LoVo (cell line): Measurements from ENCODE around the gene SIRPB2.
A peak's percentile ranks its signal among the peaks of the same experiment; 100 is the strongest.

ENCODE experiments used
- DNase-seq: peaks from one replicate; pipeline ENCODE4 v3.0.0-alpha.2; 2016; ENCODE audit warnings: low spot score

SIRPB2 gene

DNA sequence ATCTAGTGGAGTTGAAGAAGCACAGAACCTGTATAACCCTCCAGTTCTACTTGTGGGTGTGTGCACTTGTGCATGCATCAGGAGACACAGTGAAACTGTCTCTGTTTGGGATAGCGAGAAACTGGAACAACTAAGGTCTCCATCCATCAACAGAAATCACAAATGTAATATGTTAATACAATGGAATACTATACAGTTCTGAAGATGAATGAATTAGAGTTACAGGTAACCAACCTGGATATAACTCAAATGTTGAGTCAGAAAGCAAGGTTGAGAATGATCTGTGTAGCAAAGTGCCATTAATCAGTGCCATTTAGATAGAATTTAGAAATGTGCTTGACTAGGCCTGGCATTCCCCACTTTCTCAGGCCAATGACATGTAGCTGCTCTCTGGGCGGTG, 20.0 kb downstream of the SIRPB2 start:
- DNase-seq: no peak

DNA sequence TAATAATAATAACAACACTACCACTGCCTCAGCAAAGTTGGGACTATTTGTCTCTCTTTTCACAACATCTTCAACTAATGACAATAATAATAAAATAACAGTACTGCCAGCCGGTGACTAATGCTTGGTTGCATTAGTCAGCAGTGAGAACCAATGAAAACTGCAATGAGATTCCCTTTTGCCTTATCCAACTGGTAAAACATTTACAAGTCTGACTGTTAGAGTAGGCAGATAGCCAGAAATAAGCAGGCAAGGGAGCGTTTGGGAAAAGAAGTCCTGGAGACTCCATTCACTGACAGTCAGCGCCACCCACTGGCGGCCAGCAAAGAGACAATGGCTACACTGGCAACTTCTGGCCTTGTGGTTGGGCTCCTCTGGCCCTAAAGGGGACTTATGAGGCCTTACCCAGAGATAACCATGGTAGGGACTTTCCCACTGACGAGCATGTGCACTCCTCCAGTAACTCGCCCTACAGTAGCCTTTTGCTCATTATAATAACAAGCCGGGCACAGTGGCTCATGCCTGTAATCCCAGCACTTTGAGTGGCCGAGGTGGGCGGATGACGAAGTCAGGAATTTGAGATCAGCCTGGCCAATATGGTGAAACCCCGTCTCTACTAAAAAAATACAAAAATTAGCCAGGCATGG, 21.2 kb downstream of the SIRPB2 start:
- peak; percentile 93 for DNase-seq

GRCh38 chr20:1469306-1469905, 21.8 kb downstream of the SIRPB2 start:
- DNase-seq: no peak

- DNase-seq: no peak
Observed at GRCh38 chr20:1468117-1468624, 23.0 kb downstream of the SIRPB2 start.

- no peak for DNase-seq
Observed at GRCh38 chr20:1467355-1468116, 23.7 kb downstream of the SIRPB2 start.

- no peak for DNase-seq
Observed at GRCh38 chr20:1467082-1467354, 24.2 kb downstream of the SIRPB2 start.

DNA sequence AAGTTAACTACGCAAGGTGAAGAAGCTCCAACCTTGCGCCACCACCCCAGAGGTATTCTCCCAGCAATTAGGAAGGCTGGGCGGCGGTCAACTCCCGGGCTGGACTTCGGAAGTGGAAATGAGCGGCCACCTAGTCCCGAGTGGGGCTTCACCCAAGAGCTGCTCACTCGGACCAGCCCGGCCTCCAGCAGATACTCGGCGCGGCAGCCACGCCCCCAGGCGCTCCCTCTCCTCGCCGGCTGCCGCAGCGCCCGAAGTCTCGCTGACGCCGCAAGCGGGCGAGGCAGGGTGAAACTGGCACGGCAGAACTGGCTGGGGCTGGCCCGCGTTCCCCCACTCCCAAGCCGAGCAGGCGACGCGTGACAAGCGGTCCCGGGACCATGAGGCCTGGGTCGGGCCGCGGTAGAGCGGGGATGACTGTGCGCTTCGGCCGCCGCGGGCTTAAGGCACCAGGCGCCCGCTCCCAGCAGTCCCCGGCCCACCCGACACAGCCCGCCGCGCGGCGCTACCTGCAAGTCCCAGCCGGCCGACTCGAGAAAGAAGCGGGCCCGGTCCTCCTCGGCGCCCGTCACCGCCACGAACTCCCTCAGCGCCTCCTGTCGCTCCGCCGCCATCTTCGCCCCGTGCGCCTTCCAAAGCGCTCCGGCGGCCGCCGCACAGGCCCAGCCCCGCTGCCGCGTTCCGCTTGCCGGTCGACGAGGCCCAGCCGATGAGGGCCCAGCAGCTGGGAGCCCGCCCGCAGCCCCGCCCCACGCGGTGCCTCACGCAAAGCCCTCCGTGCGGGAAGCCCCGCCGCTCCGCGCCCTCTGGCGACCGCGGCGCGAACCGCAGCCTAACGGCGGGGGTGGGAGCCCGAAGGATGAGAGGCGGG, 24.8 kb downstream of the SIRPB2 start, which contains the start of gene NSFL1C:
Gene NSFL1C, minus strand, starts transcription at position 639 of the 871 bp plus-strand sequence. Its CDS starts 25 bp downstream, at position 614.
- DNase-seq: peak; percentile 89

DNA sequence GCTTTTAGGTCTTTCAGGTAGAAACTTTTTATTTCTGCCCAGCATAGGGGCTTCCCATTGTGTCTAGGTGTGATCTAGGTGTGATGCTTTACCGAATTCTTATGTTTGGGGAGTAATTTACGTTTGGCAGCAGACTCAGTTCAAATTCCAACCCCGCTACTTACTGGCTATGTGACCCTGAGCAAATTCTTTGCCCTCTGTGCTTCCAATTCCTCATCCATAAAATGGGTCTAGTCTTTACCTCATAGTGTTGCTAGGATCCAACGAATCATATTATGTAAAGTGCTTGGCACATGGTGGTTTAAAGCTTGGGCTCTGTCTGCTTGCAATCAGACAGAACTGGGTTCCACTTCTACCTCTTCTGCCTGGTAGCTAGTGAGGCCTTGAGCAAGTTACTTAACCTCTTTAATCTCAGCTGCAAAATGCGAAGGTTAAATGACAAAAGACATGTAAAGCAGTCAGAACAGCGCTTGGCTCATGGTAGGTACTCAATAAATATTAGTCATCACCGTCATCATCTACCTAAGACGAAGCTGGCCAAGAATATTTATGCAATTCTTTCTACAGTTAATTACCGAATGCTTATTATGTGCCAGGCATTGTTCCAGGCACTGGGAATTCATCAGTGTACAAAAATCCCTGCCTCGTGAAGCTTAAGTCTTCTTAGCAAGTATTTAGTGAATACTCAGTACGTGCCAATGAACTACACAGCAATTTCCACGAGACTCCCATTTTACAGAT, 25.6 kb downstream of the SIRPB2 start:
- DNase-seq: no peak

- no peak for DNase-seq
Observed at GRCh38 chr20:1463971-1464570, 27.1 kb downstream of the SIRPB2 start.

DNA sequence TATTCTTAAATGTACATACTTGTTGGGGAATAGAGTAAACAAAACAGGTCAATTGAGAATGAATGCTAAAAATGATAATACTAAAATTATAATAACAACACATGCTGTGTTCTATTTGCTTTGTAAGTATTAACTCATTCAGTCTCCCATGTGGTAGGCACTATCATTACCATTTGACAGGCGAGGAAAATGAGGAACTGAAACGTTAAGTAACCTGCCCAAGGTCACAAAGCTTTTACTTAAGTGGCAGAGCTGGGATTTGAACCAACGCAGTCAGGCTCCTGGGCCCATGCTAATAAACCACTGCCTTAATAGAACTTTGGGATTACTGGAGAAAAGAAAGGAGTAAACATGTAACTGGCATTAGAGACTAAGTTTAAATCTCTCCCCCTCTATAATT, 28.4 kb downstream of the SIRPB2 start:
- no peak for DNase-seq

GRCh38 chr20:1462001-1462400, 29.2 kb downstream of the SIRPB2 start:
- no peak for DNase-seq

DNA sequence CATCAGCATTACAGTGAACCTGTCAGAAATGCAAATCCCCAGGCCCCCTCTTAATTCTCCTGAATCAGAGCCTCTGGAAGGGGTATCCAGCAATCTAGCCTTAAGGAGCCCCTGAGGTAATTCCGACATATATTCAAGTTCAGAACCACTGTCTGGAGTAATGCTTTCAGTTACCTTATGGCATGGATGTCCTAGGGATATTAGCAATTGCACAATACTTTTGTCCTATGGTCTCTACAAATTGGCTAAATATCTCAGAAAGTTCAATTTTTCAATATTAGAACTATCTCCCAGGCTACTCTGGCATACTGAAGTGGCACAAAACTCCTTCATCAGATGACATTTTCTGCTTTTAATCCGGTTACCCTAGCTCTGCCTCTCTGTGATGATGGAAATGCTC, 30.9 kb downstream of the SIRPB2 start:
- DNase-seq: no peak

GRCh38 chr20:1457992-1458391, 33.2 kb downstream of the SIRPB2 start:
- no peak for DNase-seq

DNA sequence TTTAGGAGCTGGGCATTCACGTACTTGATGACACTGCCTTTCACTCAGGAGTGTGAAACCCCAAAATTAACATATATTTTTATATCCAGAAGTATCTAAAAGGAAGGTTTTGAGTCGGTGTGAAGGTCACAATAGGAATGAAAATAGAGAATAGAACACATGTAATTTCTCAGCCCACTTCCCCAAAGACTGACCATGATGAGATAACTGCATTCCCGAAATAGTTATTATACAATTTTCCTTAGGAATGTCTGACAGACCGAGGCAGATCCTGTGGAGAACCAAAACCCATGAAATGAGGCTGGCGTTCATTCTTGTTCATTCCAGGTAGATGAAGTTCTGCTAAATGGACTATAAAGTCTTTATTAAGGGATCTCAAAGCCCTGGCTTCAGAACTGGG, 34.9 kb downstream of the SIRPB2 start:
- no peak for DNase-seq

DNA sequence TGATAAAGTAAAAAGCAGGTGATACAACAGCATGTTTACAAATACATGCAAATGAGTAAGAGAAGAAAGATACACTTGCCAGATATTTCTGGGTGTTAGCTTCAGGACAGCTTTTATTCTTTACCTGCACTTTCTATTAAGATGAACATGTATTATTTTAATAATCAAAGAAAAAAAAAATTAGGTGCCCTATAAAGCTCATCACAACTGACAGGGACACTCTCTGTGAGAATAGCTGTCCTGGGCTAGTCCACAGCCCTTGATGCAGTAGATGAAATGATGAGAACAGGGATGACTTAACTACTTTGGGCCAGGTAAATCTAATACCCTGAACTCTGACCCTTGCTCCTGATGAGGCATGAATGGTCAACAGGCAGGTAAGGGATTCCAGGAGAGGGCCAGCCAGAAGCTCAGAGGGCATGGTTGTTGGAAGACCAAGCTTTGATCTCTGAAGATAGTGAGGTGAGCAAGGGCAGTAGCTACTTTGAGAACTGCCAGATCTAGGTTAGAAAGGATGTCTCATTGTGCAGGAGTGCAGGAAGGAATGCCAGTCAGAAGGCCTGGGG, 40.2 kb downstream of the SIRPB2 start:
- DNase-seq: no peak

DNA sequence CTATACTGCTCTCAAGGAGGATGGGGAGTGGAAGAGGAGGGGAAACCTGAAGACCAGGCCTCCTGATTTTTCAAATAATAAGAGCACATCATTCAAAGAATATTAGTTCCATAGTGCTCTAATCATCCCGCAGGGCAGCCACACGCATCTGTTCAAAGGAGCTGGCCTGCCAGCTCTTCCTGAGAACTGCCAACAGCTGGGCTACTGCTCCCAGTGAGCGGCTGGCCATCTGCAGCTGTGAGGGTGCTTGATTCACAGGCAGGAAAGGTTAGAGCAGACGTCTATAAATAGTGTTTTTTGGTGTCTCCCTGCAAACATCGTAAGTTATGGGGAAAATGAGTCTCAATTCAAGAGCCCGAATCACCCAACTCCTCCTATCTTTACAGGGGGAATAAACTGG, 41.9 kb downstream of the SIRPB2 start:
- DNase-seq: no peak

DNA sequence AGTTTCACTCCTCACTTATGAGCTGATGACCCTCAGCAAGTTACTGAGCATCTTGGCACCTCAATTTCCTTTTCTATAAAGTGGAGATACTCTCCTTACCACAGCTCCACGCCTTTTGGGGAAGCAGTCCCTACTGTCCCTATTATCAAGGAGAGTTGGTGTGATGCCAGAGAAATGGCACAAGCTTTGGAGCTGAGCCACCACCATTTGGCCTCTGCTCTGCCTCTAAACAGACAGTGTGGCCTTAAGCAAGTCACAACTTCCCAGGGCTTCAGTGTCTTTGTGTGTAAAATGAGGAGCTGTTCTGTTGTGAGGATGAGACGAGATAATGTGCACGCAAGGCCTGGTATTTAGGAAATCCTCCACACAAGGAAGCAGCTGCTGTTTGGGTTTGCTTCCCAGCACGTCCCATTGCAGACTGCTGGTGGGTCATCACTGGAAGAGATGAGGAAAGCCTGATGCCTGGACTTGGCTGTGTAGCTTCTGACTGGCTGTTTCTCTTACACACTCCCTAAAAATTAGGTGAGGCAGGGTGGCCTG, 43.1 kb downstream of the SIRPB2 start:
- DNase-seq: no peak

DNA sequence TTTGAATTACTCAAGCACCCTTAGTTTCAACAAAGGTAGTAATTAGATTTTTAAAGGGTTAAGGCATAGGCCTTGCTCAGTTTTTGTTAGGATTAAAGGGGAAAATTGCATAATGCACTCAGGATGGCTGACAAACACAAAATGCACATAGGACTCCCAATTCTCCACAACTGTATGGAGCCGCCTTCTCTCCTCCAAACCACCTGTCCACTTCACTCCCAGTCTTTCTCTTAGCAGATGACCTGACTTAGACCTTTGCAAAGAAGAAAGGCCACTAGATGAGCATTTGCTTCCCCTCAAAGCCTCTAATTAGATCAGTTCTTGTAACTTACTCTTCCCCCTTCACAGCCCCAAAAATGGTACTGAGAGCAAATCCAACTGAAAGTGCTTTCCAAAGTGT, 44.7 kb downstream of the SIRPB2 start:
- no peak for DNase-seq

DNA sequence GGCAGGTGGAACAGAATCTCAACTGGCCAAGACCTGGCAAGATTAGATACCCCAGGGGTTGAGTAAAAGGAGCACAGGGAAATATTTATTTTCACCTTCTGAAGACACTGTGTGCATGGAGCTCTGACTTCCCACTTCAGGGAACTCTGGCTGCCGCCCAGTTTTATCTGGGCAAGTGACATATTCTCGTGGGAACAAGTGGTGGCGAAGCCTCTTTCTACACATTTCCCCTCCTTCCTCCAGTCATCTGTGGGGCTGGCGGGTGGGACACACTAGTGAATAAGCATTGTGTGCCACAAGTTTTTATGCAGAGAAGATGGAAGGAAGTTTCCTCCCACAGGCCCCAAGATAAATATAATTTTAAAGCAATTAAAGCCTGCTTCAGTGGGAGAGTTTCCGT, 48.1 kb downstream of the SIRPB2 start:
- no peak for DNase-seq

- DNase-seq: no peak
Observed at GRCh38 chr20:1442304-1442703, 48.9 kb downstream of the SIRPB2 start.

- no peak for DNase-seq
Observed at GRCh38 chr20:1441133-1441532, 50.1 kb downstream of the SIRPB2 start.
